ENCODE data around the gene ANKRD11.

The ANKRD11 gene

DNA sequence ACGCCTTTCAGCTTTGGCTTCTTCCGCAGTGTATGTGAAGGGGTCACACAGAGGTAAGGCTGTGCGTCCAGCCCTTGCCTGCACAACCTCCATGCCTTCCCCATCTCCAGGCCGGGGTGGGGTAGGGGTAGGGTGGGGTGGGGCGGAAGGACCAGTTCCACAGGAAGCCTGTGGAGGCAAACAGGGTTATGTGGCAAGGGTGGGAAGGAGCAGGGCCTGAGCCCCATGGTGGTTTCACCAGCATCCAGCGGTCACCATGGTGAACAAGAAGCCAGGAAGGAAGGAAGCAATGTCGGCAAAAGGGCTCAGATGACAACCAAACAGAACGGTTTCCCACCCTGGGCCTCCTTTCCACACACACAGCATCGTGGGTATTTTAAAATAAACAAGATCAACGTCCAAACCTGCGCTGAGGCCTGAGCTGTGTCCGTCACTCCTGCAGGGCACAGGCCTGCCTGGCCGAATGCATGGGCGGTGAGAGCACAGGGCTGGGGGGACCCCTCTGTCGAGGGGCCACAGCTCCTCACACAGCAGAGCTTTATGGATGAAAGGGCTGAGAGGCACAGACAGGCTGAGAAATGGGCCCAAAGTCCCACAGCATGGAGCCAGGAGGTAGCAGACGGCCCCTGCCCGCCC, 192.3 kb downstream of the ANKRD11 start:
- no peaks in the 10 kb centered on the region for H3K27me3 Mint-ChIP-seq
- H3K9me3 Mint-ChIP-seq = no peaks in the 10 kb centered on the region
- no peak overlapping the region for H3K4me3 Mint-ChIP-seq
- no peak overlapping the region for H3K27ac Mint-ChIP-seq
- peaks cover 50% of the 10 kb centered on the region for H3K4me1 Mint-ChIP-seq
- peaks cover 2% of the 10 kb centered on the region for H3K36me3 Mint-ChIP-seq

DNA sequence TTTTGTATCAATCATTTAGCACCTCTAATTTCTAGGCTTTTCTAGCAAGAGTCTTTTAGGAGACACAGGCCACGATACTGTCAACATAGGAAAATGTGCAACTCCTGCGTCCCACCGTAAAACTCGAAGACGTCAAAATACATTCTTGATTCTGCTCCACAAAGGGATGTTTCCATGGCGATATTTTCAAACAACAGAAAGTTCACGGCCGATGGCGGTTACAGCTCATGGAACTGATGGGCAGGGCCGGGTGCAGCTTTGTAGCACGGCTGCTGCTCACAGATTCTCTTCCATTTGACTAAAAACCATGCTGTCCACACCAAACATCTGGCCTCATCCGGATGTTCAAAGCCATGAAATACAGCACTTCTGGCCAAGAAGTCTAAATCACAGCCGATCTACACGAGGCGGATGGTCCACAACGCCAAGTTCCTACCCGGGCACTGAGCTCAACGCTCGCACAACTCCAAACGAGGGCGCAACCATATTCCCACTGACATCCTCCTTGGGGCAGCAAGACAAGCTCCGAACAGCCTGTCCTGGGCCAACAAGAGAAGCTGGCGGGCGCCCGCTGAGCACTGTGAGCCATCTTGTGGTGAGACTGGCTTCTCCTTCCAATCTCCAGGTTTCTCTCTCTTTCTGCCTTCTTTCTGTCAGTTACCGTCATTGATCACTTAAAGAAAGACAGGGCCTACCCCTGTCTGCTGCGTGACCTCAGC, 193.0 kb downstream of the ANKRD11 start:
- Mint-ChIP-seq H3K9me3 (no peaks in the 10 kb centered on the region), H3K36me3 (no peaks in the 10 kb centered on the region), H3K27me3 (no peaks in the 10 kb centered on the region), H3K4me3 (no peak overlapping the region), H3K4me1 (peaks cover 43% of the 10 kb centered on the region), H3K27ac (peak overlapping the region; percentile 63)

DNA sequence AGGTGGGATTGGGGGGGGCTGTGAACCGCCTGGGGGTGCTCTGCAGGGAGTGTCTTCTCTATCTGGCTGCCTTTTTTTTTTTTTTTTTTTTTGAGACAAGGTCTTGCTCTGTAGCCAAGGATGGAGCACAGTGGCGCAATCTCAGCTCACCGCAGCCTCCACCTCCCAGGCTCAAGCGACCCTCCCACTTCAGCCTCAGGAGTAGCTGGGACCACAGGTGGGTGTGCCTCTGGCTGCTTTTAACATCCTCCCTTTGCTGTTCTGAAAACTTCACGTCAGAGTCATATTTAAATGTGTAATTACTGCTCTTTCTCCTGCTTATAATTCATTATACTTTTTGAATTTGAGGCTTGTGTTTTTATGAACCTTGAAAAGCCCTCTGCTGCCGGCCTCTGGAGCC, 194.4 kb downstream of the ANKRD11 start:
- H3K4me1 Mint-ChIP-seq = peaks cover 48% of the 10 kb centered on the region
- H3K36me3 Mint-ChIP-seq = no peaks in the 10 kb centered on the region

DNA sequence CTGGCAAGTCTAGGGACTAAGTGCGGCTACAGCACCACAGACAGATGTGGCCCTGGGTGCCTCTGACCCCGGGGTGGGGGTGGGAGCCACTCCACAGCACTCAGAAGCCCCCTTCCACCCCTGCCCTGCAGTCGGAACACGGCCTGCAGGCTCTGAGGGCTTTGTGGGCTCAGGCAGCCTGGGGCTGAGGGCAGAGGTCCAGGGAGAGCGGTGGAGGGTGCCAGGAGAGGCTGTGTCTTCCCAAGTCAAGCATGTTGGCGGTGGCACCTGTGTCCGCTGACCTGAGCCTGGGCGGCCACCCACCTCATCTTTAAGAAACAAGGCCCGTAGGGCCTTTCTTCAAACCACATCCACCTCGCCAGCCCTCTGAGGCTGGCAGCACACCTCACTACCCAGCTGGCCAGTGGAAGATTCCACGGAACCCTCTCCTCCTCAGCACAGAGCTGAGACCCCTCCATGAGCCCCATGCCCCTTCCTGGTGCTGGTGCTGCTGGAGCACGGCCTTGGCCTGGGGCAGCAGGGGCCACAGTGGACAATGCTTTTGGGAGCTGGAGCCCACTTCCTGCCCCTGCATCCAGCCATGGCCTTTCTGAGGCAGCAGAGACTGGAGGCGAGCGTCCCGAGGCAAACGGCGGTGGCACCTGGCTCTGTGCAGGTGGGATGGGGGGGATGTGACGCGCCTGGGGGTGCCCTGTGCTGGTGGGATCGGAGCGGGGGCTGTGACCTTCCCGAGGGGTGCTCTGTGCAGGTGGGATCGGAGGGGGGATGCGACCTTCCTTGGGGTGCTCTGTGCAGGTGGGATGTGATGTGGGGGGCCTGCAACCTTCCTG, 195.1 kb downstream of the ANKRD11 start:
- H3K36me3 Mint-ChIP-seq = peaks cover 1% of the 10 kb centered on the region
- no peak overlapping the region for H3K27ac Mint-ChIP-seq
- no peaks in the 10 kb centered on the region for H3K27me3 Mint-ChIP-seq
- no peak overlapping the region for H3K4me3 Mint-ChIP-seq
- H3K4me1 Mint-ChIP-seq = peaks cover 43% of the 10 kb centered on the region
- H3K9me3 Mint-ChIP-seq = no peaks in the 10 kb centered on the region

More for the DNA sequence above, 194.4 kb downstream of the ANKRD11 start:
- Mint-ChIP-seq H3K27me3 (no peaks in the 10 kb centered on the region), H3K4me3 (peak overlapping the region; percentile 5), H3K27ac (peak overlapping the region; percentile 9), H3K9me3 (no peaks in the 10 kb centered on the region)

DNA sequence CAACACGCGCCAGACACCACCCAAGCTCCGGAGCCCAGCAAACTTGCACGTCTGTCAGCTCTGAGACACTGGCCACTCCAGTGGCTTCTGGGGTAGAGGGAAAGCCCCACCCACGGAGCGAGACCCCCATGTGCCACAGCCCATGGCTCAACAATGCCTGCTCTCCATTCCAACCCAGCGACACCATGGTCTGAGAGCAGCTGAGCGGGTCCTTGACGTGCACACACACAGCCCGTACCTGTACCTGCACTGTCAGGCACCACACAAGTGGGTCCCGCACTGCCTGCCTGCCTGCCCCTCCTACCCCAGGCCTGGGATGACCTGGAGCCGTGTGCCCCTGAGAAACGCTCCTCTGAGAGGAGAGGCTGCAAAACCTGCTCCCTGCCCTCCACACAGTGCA, 195.9 kb downstream of the ANKRD11 start:
- H3K27me3 Mint-ChIP-seq = no peaks in the 10 kb centered on the region
- peak overlapping the region; percentile 59 for H3K27ac Mint-ChIP-seq
- peaks cover 45% of the 10 kb centered on the region for H3K4me1 Mint-ChIP-seq

DNA sequence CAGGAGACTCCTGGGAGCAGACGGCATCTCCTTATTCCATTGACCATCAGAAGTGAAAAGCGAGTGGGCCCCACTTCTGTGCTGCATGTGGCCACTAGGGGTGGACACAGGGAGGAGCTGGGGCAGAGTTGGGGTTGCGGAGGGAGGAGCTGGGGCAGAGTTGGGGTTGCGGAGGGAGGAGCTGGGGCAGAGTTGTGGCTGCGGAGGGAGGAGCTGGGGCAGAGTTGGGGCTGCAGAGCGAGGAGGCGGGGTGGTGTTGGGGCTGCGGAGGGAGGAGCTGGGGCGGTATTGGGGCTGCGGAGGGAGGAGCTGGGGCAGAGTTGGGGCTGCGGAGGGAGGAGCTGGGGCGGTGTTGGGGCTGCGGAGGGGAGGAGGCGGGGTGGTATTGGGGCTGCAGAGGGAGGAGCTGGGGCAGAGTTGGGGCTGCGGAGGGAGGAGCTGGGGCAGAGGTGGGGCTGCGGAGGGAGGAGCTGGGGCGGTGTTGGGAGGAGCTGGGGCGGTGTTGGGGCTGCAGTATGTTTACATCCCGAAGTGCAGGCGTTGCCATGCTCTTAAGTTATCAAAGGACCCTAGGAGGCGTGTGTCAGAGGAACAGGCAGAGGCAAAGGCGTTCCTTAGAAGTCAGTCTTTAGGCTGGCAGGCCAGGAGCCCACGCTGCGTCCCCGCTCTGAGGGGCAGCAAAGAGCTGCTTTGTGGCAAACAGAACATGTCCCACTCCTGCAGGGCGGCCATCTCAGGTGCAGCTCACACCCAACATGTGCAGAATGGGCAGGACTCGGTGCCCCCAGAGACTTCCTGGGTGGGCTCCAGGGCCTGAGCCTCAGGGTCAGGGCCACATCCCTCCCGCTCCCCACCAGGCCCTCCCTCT, 196.9 kb downstream of the ANKRD11 start:
- Mint-ChIP-seq H3K27ac (no peak overlapping the region), H3K36me3 (peaks cover 3% of the 10 kb centered on the region), H3K4me1 (peaks cover 40% of the 10 kb centered on the region), H3K4me3 (no peak overlapping the region), H3K27me3 (no peaks in the 10 kb centered on the region), H3K9me3 (no peaks in the 10 kb centered on the region)

More for the DNA sequence above, 195.9 kb downstream of the ANKRD11 start:
- Mint-ChIP-seq H3K36me3 (peaks cover 2% of the 10 kb centered on the region), H3K4me3 (no peak overlapping the region), H3K9me3 (no peaks in the 10 kb centered on the region)

DNA sequence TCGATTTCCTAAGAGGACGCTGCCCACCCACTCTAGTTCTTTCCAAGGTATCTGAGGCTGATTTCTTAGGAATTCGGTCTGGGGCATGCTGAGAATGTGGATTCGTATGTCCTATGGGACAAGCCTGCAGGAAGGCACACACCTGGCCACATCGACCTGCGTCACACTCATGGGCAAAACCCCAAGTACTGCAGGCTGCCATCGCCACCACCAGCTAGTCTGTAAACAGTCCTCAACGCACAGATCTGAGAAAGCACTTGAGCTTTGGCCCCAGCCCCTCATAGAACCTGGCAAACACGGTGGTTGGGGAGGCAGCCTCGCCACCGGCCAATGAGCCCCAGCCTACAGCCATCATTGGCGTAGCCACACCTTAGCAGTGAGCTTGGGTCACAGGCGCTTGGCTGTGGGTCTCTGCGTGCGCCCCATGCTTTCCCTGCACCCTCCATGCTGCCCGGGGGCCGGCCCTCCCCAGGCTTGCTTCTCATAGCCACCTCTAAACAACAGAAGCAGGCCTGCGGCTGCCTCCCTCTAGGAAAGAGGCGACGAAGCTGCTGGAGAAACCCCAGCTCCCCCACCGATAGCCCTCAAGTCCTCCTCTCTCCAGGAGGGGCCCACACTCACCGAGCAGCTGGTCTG, 197.8 kb downstream of the ANKRD11 start:
- Mint-ChIP-seq H3K4me1 (peaks cover 32% of the 10 kb centered on the region), H3K27me3 (no peaks in the 10 kb centered on the region), H3K27ac (no peak overlapping the region), H3K4me3 (no peak overlapping the region), H3K9me3 (no peaks in the 10 kb centered on the region), H3K36me3 (peaks cover 3% of the 10 kb centered on the region)

DNA sequence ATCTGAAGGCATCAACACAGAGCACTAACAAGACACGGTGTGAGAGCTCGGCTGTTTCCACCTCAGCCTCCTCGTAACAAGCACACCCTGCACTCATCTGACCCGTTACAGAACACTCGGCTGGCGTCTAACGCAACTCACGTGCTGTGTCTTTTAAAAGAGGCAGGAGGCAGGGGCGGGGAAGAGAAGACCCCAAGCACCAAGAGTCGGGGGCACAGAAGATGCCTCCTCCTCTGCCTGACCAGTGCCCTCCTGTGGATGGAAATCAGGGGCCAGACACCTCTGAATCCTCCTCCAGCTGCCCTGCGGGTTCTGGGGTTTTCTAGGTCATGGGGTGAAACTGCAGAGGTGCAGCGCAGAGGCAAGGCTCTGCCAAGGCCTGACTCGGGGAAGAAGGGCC, 198.6 kb downstream of the ANKRD11 start:
- H3K27me3 Mint-ChIP-seq = no peaks in the 10 kb centered on the region

DNA sequence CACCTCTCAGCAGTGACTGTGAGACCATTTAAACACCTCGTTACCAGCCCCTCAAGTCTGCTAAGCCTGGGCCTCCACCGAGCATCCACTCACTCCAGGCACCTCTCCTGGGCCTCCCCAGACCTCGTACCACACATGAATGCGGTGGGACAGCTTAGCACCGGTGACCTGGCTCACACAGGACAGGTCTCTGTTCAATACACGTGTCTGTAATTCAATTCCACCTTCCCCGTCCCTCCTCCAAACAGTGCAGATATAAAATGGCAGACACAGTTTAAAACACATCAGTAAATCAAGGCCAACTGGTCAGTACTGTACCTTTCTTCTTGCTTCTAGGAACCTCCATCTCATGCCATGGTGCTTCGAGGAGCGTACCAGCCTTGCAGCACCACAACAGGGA, 199.0 kb downstream of the ANKRD11 start:
- Mint-ChIP-seq H3K9me3 (no peaks in the 10 kb centered on the region), H3K36me3 (peaks cover 3% of the 10 kb centered on the region), H3K27me3 (no peaks in the 10 kb centered on the region), H3K4me1 (peaks cover 20% of the 10 kb centered on the region), H3K4me3 (no peak overlapping the region), H3K27ac (peak overlapping the region; percentile 72)

More for the DNA sequence above, 198.6 kb downstream of the ANKRD11 start:
- Mint-ChIP-seq H3K4me3 (no peak overlapping the region), H3K36me3 (peaks cover 3% of the 10 kb centered on the region), H3K27ac (peak overlapping the region; percentile 72), H3K9me3 (no peaks in the 10 kb centered on the region), H3K4me1 (peaks cover 24% of the 10 kb centered on the region)

DNA sequence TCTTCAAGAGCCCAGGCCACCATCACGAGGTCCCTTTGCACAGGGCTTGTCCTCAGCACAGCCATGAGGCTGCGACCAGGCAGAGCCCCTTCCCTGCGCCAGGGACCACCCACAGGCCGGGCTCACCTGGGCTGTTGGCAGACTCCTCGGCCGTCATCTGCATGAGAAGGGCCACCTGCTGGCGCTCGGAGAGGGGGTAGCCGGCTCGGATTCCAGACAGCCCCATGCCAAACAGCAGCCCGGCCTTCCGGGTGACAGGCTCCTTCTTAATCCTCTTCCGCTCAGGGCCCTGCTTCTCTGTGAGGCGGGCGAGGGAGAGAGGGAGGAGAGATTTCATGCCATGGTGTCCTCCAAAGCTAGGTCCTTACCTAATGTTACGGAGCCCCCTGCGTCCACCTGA, 199.5 kb downstream of the ANKRD11 start:
- no peak overlapping the region for H3K4me3 Mint-ChIP-seq
- H3K27ac Mint-ChIP-seq = peak overlapping the region; percentile 68
- H3K4me1 Mint-ChIP-seq = peaks cover 15% of the 10 kb centered on the region
- H3K9me3 Mint-ChIP-seq = no peaks in the 10 kb centered on the region
- H3K36me3 Mint-ChIP-seq = peaks cover 4% of the 10 kb centered on the region
- no peaks in the 10 kb centered on the region for H3K27me3 Mint-ChIP-seq

DNA sequence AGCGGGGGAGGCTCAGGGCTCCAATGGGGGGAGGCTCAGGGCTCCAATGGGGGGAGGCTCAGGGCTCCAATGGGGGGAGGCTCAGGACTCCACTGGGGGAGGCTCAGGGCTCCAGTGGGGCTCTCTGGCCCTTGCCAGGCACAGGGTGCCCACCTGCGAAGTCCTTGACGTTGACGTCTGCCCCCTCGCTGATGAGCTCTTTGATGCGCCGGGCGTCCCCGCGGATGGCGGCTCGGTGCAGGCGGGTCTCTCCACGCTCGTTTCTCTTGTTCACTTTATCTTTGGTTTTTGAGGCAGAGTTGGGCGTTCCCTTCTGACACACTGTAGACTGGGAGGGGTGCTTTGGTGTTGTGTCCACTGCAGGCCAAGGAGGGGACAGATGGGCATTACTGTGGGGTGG, 199.9 kb downstream of the ANKRD11 start:
- H3K36me3 Mint-ChIP-seq = peaks cover 4% of the 10 kb centered on the region
- H3K4me3 Mint-ChIP-seq = no peak overlapping the region
- peak overlapping the region; percentile 68 for H3K27ac Mint-ChIP-seq
- no peaks in the 10 kb centered on the region for H3K9me3 Mint-ChIP-seq
- no peaks in the 10 kb centered on the region for H3K27me3 Mint-ChIP-seq
- H3K4me1 Mint-ChIP-seq = peaks cover 14% of the 10 kb centered on the region

DNA sequence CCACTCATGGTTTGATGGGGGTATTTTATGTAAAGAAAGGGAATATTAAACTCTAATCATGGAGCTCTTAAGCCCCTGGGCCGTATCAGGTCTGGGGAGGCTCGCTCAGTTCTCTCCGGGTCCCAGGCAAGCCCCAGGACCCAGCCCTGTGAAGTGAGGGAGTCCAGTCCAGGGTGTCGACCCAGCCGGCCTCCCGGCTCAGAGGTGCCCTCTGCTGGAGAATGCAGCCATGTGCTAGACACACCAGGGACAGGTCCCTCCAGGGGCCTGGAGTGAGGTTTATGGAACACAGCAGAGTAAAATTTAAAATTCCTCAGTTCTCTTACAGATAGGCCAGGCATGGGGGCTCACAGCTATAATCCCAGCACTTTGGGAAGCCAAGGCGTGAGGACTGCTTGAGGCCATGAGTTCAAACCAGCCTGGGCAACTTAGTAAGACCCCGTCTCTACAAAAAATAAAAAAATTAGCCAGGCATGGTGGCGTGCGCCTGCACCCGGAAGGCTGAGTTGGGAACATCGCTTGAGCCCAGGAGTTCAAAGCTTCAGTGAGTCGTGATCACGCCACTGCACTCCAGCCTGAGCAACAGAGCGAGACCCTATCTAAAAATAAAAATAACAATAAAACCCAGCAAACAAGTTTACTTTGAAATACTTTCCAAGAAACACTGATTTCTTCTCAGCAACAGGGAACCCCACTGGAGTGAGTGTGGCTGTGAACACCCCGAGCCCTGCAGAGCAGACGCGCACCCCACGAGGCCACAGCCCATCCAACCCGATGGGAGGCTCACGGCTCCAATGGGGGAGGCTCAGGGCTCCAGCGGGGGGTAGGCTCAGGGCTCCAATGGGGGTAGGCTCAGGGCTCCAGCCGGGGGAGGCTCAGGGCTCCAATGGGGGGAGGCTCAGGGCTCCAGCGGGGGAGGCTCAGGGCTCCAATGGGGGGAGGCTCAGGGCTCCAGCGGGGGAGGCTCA, 200.6 kb downstream of the ANKRD11 start:
- H3K27ac Mint-ChIP-seq = peak overlapping the region; percentile 59

DNA sequence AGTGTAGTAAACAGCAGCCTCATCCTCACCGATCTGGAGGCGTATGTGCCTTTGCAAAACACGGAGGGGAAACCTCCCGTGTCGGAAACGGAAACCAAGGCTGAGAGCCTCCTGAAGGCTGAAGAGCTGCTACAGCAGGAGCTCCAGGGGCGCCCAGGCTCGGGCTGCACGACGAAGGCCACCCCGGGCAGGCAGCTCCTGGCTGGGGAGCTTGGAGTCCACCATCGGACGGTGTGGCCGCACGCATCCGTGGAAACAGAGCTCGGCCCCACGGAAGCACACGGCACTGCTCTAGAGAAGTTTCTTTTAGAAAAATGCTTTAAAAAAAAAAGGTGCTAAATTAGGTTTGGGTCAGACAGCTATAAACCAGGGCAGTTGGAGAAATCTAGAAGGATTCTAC, 201.4 kb downstream of the ANKRD11 start:
- peaks cover 10% of the 10 kb centered on the region for H3K4me1 Mint-ChIP-seq
- H3K4me3 Mint-ChIP-seq = no peak overlapping the region
- H3K36me3 Mint-ChIP-seq = peaks cover 4% of the 10 kb centered on the region
- no peaks in the 10 kb centered on the region for H3K9me3 Mint-ChIP-seq
- H3K27ac Mint-ChIP-seq = no peak overlapping the region
- H3K27me3 Mint-ChIP-seq = no peaks in the 10 kb centered on the region

More for the DNA sequence above, 200.6 kb downstream of the ANKRD11 start:
- Mint-ChIP-seq H3K4me3 (no peak overlapping the region), H3K4me1 (peaks cover 14% of the 10 kb centered on the region), H3K36me3 (peaks cover 4% of the 10 kb centered on the region), H3K27me3 (no peaks in the 10 kb centered on the region), H3K9me3 (no peaks in the 10 kb centered on the region)

DNA sequence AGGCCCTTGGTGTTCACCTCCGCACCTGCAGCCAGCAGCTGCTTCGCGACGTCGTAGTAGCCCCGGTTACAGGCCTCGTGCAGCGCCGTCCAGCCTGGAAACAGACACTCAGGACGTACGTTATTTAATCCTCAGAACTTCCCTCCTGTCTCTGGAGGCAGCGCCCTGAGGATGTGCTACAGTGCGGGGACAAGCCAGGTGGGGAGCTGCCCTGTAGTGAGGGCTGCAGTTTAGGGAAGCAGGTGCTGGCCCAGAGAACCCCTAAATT, 201.8 kb downstream of the ANKRD11 start:
- no peaks in the 10 kb centered on the region for H3K27me3 Mint-ChIP-seq

More for the DNA sequence above, 201.8 kb downstream of the ANKRD11 start:
- peaks cover 4% of the 10 kb centered on the region for H3K36me3 Mint-ChIP-seq
- no peak overlapping the region for H3K4me3 Mint-ChIP-seq
- no peak overlapping the region for H3K27ac Mint-ChIP-seq
- peaks cover 10% of the 10 kb centered on the region for H3K4me1 Mint-ChIP-seq
- no peaks in the 10 kb centered on the region for H3K9me3 Mint-ChIP-seq
